Adipocyte (in vitro differentiated cells): Measurements from ENCODE around the gene TDRD12.

Experiments used
- DNase-seq: peaks from one replicate; pipeline ENCODE4 v3.0.0-alpha.2; 2015; ENCODE audit warnings: low read depth
- H3K27me3 ChIP-seq: replicated peaks from 2 replicates; pipeline ENCODE4 v1.7.0; 2013; ENCODE audit warnings: mild to moderate bottlenecking, low read length, moderate library complexity; ENCODE audit not compliant: control insufficient read depth, insufficient read depth
- H3K36me3 ChIP-seq: 2 replicates; pipeline ENCODE4 v1.7.0; 2013; ENCODE audit warnings: low read length, mild to moderate bottlenecking, moderate library complexity; ENCODE audit not compliant: control insufficient read depth, insufficient read depth, severe bottlenecking
- H3K4me1 ChIP-seq: 2 replicates; pipeline ENCODE4 v1.7.0; 2013; ENCODE audit warnings: mild to moderate bottlenecking, low read length, moderate library complexity; ENCODE audit not compliant: control insufficient read depth, insufficient read depth
- H3K4me3 ChIP-seq: 2 replicates; pipeline ENCODE4 v1.7.0; 2013; ENCODE audit warnings: mild to moderate bottlenecking, low read length, moderate library complexity
- H3K9ac ChIP-seq: 2 replicates; pipeline ENCODE4 v1.7.0; 2013; ENCODE audit warnings: mild to moderate bottlenecking, low read length, moderate library complexity
- H3K9me3 ChIP-seq: 2 replicates; pipeline ENCODE4 v1.7.0; 2013; ENCODE audit warnings: mild to moderate bottlenecking, low read length, moderate library complexity; ENCODE audit not compliant: control insufficient read depth

TDRD12 gene

GRCh38 chr19:32870981-32871451 is 151.4 kb downstream of the TDRD12 start:
- Histone ChIP-seq H3K9me3 (no peaks in the 10 kb centered on the region), H3K36me3 (no peaks in the 10 kb centered on the region), H3K4me1 (no peaks in the 10 kb centered on the region), H3K4me3 (no peak overlapping the region), H3K27me3 (peaks cover 4% of the 10 kb centered on the region), H3K9ac (no peak overlapping the region)
- no peak for DNase-seq

GRCh38 chr19:32872391-32872790 is 152.8 kb downstream of the TDRD12 start:
- DNase-seq, result no peak
- Histone ChIP-seq H3K36me3 (no peaks in the 10 kb centered on the region), H3K9ac (no peak overlapping the region), H3K27me3 (no peaks in the 10 kb centered on the region), H3K4me1 (no peaks in the 10 kb centered on the region), H3K9me3 (no peaks in the 10 kb centered on the region), H3K4me3 (no peak overlapping the region)

GRCh38 chr19:32873247-32873959 is 153.8 kb downstream of the TDRD12 start:
- no peaks in the 10 kb centered on the region for H3K27me3 ChIP-seq
- H3K4me3 ChIP-seq, result no peak overlapping the region
- H3K4me1 ChIP-seq, result no peaks in the 10 kb centered on the region
- no peaks in the 10 kb centered on the region for H3K9me3 ChIP-seq
- peaks cover 2% of the 10 kb centered on the region for H3K36me3 ChIP-seq
- DNase-seq, result no peak
- no peak overlapping the region for H3K9ac ChIP-seq

- Histone ChIP-seq H3K4me3 (no peak overlapping the region), H3K9ac (no peak overlapping the region), H3K27me3 (no peaks in the 10 kb centered on the region), H3K36me3 (peaks cover 5% of the 10 kb centered on the region), H3K9me3 (no peaks in the 10 kb centered on the region), H3K4me1 (no peaks in the 10 kb centered on the region)
- no peak for DNase-seq
These were observed 155.0 kb downstream of the TDRD12 start for GRCh38 chr19:32874605-32875004.

- Histone ChIP-seq H3K36me3 (peaks cover 5% of the 10 kb centered on the region), H3K27me3 (no peaks in the 10 kb centered on the region), H3K4me1 (no peaks in the 10 kb centered on the region), H3K4me3 (no peak overlapping the region), H3K9ac (no peak overlapping the region), H3K9me3 (no peaks in the 10 kb centered on the region)
- no peak for DNase-seq
These were observed 155.9 kb downstream of the TDRD12 start for GRCh38 chr19:32875428-32875827.

- Histone ChIP-seq H3K9me3 (no peaks in the 10 kb centered on the region), H3K36me3 (peaks cover 5% of the 10 kb centered on the region), H3K9ac (no peak overlapping the region), H3K4me1 (no peaks in the 10 kb centered on the region), H3K4me3 (no peak overlapping the region), H3K27me3 (no peaks in the 10 kb centered on the region)
- no peak for DNase-seq
These were observed 156.8 kb downstream of the TDRD12 start for GRCh38 chr19:32876236-32876918.

GRCh38 chr19:32876919-32877285 is 157.3 kb downstream of the TDRD12 start:
- Histone ChIP-seq H3K9ac (no peak overlapping the region), H3K4me1 (no peaks in the 10 kb centered on the region), H3K4me3 (no peak overlapping the region), H3K9me3 (no peaks in the 10 kb centered on the region), H3K36me3 (peaks cover 5% of the 10 kb centered on the region), H3K27me3 (no peaks in the 10 kb centered on the region)
- DNase-seq, result no peak
